Ovary (tissue), 3 donors: ENCODE data around the gene NTMT2.

Experiments used
- EP300 ChIP-seq: sonication (generic); formaldehyde crosslinking; IDR thresholded peaks from one replicate; pipeline ENCODE4 v1.6.1; 2017; ENCODE audit warnings: antibody characterized with exemption
- POLR2A ChIP-seq: fragments of 450-650 bp; IDR thresholded peaks from one replicate; pipeline ENCODE4 v1.6.1; 2017; ENCODE audit warnings: antibody characterized with exemption, mild to moderate bottlenecking, moderate library complexity
- TF ChIP-seq, protein P1 (sequence below), 3 donors: fragments of 450-650 bp in 2 of 3; fragments of 200-600 bp in 1 of 3; IDR thresholded peaks; one replicate each; pipeline versions ENCODE4 v1.5.1 to v1.8.0; 2016 to 2022; ENCODE audit warnings: antibody characterized with exemption in 3 of 3, mild to moderate bottlenecking in 1 of 3
- donor health status: DM: no; HTN: no; CAD: no.

GRCh38 chr1:170204121-170204520, 58.4 kb downstream of the NTMT2 start:
- TF ChIP-seq, protein P1, sequence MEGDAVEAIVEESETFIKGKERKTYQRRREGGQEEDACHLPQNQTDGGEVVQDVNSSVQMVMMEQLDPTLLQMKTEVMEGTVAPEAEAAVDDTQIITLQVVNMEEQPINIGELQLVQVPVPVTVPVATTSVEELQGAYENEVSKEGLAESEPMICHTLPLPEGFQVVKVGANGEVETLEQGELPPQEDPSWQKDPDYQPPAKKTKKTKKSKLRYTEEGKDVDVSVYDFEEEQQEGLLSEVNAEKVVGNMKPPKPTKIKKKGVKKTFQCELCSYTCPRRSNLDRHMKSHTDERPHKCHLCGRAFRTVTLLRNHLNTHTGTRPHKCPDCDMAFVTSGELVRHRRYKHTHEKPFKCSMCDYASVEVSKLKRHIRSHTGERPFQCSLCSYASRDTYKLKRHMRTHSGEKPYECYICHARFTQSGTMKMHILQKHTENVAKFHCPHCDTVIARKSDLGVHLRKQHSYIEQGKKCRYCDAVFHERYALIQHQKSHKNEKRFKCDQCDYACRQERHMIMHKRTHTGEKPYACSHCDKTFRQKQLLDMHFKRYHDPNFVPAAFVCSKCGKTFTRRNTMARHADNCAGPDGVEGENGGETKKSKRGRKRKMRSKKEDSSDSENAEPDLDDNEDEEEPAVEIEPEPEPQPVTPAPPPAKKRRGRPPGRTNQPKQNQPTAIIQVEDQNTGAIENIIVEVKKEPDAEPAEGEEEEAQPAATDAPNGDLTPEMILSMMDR (IDR thresholded peaks at IDR 0.05), result no peak
- TF ChIP-seq EP300, result no peak
- no peak for TF ChIP-seq POLR2A
